NCI-H1694 treated with DMSO at 0.1 percent for 48 hours (cell line): ENCODE results near the gene CLASP2.
"Not testable (repeated sequence)": the region's sequence is repeated elsewhere in the genome, so short reads cannot be mapped to it uniquely, and the experiment has no call there.

ENCODE experiments used
- DNase-seq: peaks from one replicate; lab custom pipeline; 2025; lab: John Stamatoyannopoulos, UW

The CLASP2 gene

DNA sequence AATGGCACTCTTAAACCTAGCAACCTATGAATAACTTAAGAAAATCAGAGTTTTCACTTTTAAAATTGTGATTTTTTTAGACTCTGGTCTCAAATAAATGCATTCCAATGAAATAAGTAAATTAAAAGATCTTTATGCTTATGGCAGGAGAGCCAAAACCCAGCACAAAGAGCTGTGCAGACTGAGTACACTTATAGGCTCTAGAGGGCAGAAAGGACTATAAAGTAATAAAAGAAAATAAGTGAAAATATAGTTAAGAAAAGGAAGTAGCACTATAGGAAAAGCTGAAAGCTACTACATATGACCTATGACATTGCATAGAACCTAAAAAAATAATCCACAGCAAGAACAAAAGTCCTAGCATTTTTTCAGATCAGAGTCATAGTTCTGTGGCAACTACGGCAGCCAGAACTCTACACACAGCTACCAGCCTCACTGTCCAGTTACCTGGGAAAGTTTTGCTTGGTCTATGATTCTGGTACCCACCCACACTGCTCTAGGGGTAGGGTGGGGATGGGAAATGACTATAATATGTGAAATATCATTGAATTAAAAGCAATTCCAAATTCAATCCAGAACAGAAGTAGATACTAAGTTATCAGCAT, 30.5 kb downstream of the CLASP2 start:
- DNase-seq = no peak

DNA sequence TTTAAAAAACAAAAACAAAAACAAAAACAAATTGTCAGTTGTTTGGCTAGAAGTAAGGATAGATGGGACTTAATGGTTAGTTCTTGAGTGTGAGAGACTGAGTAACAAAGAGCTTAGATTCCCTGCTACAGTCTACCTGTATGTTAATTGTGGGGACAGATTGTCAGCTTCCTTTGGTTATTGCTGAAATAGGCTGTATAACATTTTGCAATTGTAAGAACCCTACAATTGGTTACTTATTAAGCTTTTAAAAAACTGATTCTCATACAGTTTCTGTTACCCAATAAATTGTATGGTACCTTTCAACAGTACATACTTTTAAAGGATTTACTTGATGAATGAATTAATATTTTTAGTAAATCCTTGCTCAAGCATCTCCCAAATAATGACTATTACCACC, 35.3 kb downstream of the CLASP2 start:
- no peak for DNase-seq

- no peak for DNase-seq
Observed at GRCh38 chr3:33681667-33682066, 36.4 kb downstream of the CLASP2 start.

DNA sequence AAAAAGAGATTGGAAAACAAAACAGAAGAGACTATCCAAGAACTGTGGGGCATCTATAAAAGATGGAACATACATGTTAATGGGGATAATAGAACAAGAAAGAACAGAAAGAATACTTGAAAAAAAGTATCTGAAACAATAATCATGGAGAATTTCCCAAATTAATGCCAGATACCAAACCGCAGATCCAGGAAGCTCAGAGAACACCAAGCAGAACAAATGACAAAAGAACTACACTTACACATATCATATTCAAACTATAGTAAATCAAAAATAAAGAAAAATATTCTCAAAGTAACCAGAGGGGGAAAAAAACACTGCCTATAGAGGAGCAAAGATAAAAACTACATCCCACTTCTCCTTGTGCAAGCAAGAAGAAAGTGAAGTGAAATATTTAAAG, 40.0 kb downstream of the CLASP2 start:
- no peak for DNase-seq

- DNase-seq = not testable (repeated sequence)
Observed at GRCh38 chr3:33673436-33673835, 44.6 kb downstream of the CLASP2 start.

GRCh38 chr3:33668618-33669017, 49.4 kb downstream of the CLASP2 start:
- no peak for DNase-seq

- no peak for DNase-seq
Observed at GRCh38 chr3:33665294-33665693, 52.8 kb downstream of the CLASP2 start.

DNA sequence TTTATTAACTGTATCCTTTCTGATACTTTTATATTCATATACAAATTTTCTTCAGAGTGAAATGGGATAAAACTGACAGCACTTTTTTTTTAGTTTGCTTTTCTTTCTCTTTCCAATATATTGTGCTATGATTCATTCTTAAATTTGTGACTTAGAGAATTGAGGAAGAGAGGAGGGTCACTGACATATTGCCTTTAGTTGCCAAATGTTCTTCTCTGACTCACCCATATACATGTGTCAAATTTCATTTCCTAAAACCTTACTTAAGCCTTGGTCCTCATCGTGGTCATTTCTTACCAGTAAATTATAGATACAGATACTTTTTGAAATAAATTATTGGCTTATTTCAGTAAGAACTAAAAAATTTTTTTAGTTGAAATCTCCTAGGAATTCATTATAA, 53.9 kb downstream of the CLASP2 start:
- no peak for DNase-seq

DNA sequence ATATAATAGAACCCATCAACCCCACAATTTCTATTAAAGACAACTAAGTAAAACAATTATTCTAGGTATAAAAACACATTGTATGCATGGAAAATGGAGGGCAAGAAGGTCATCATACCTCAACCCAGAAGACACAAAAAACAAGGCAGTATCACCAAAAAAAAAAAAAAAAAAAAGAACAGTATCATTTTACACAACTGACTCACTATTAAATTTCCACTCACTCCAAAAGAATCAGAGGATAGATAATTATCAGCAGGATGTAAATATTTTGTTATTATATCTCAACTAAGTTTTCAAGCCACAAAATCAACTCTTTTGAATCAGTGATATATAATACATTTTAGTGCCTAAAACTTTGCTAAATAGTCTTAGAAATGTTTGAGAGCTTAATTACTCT, 55.0 kb downstream of the CLASP2 start:
- no peak for DNase-seq

DNA sequence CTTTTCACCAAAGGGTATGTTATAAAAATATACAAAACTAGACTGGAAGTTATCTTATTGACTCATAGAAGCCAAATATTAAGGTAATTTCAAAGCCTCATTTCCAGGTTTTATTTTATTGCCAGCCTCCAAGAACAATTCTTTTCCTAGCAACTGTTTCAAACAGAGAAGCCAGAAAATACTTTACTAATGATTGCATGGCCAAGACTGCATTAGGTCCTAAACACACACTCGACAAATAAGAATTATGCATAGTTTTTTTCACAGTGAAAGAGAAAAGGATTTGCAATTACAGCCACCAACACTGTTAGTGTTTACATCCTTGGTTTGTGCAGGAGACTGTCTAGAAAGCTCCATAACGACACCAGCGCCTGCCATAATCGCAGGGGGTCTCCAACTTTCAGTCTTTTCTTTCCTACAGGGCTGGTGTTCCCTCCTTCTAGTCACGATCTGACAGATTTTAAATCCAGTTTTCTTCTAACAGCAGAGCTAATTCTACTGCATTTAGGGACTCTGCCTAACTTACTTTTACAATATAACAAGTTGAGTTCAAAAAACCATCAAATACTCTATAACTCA, 58.1 kb downstream of the CLASP2 start:
- no peak for DNase-seq

DNA sequence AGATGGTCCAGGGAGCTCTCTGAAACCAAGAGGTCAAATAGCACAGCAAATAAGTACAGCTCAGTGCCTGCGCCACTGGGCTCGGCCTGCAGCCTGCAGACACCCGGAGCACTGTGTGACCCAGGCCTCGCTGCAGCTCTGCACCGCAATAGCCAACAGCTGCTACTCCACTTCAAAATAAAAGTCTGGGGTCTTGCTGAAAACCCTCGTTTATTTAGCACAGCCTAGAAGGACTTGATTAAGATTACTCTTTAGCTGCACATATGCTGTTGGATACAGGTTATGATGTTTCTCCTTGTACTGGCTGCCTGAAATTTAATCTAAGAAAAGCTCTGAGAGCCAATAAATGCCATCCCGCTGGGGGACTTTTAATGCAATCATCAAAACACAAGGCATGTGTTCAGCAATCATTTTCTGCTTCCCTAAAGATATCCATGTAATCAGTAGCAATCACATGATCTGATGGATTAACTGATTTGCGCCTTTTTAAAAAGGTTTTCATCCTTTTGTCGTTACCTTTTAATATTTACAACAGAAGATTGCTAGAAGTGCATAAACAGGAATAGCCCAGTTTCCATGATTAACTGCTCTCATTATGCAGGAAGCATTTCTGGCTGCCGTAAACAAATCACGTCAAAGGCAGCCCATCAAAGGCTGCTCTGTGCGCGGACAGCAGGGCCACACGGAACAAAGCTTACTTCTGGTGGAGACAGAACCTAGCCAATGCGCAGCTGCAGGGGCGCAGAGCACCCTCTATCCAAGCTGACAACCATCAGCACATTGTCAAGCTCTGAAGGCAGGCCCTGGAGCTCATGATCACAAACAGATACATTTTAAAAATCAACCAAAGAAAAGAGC, 58.8 kb downstream of the CLASP2 start:
- peak; percentile 64 for DNase-seq

GRCh38 chr3:33658621-33658990, 59.4 kb downstream of the CLASP2 start:
- DNase-seq = no peak

- no peak for DNase-seq
Observed at GRCh38 chr3:33658039-33658438, 60.0 kb downstream of the CLASP2 start.

GRCh38 chr3:33652736-33653135, 65.3 kb downstream of the CLASP2 start:
- no peak for DNase-seq

GRCh38 chr3:33651101-33651500, 67.0 kb downstream of the CLASP2 start:
- DNase-seq = not testable (repeated sequence)

DNA sequence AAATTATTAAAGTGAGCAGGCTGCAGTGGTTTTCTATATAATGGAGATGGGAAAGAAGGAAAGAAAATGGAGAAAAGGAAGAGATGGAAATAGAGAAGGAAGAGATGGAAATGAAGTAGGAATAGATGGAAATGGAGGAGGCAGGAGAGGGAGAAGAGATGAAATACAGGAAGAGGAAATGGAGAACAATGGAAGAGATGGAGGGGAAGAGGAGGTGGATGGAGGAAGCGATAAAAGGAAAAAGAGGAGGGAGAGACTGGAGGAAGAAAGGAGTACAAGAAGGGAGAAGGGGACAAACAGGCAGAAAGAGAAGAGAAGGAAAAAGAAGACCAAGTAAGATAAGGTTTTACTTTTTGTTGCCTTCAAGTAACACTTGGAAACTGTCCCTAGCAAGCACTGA, 67.6 kb downstream of the CLASP2 start:
- DNase-seq = no peak

GRCh38 chr3:33648793-33649192, 69.3 kb downstream of the CLASP2 start:
- DNase-seq = no peak

GRCh38 chr3:33646406-33646805, 71.6 kb downstream of the CLASP2 start:
- DNase-seq = no peak

DNA sequence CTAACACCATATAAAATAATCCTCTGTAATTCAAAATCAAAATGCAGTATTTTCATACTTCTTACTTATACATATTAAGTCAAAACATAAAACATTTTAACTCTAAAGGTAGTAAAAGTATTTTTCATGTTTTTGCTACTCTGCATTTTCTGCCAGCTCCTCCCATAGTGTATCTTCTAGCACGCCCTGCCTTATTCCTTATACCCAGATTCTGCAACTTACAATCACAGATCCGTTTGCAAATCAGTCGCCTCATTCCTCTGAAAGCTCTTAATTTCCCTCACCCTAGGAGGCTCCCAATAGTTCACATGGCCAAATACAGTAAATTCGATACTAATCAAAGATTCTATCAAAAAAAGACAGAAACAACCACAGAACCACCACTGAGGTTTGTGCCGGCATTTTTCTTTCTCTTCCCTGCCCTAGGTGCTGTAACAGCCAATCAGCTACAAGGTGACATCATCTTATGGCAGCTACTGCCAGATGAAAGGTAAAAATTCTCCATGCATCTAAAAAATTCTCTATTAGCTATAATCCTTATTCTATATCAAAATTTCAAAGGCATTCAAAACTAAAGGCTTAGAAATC, 72.9 kb downstream of the CLASP2 start:
- peak; percentile 43 for DNase-seq

GRCh38 chr3:33644582-33644981, 73.5 kb downstream of the CLASP2 start:
- DNase-seq = no peak

DNA sequence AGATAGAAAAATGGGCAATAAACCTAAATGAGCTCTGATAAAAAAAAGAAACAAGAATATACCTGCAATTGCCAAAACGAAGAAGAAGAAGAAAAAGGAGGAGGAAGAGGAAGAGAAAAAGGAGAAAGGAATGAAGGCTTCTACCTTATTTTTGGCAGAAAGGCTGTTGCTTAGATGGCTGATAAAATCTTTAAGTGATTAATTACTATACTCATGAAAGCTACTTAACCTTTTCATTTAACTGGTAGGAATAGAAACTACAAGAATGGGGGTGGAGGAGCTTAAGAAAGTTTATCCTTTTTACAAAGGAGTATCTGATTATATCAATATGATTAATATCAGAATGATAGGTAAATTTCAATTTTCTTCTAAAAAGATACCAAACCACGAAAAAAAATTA, 75.2 kb downstream of the CLASP2 start:
- no peak for DNase-seq

DNA sequence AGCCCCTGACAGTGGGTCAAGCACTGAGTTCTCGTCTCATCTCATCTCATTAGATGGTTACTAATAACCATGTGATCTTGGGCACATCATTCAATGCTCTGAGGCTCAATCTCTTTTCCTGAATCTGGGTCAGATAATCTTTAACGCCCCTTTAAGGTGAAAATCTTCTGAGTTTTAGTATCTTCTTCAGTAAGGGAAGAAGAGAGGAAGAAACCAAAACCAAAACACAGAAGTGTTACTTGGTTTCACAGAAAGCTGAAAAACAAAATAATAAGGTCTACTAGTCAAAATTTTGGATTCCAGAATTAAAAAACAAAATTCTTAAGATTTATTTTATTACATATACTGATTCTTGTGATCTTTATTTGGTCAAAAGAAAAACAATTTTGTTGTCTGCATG, 78.2 kb downstream of the CLASP2 start:
- DNase-seq = no peak

DNA sequence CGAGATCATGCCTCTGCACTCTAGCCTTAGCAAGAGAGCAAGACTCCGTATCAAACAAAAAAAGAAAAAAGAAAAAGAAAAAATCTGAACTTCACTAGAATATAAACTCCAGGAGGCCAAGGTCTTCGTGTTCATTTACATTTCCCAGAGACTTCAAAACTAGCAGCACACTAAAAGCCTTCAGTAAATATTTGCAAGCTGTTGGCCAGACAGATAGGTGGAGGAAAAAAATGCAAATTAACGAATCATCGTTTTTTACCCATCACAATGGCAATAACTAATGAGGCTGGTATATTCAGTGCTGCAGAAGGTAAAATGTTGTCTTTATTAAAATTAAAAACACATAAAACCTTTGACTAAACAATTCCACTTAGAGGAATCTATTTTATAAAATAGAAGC, 80.6 kb downstream of the CLASP2 start:
- DNase-seq = no peak
